Keratinocyte (primary cell): Measurements from ENCODE around the gene TAF1C. TPM values are rescaled to one million over a fixed set of nuclear protein-coding genes. Genes with fewer than 3 reads are reported as not detected.

Experiments
- DNase-seq: peaks from one replicate; pipeline ENCODE4 v3.0.0-alpha.2; 2011; ENCODE audit warnings: low read depth, missing footprints, low spot score
- FAIRE-seq: peaks from 2 replicates; lab custom pipeline; 2011; peaks lifted over from hg19 to GRCh38; lab: Jason Lieb, UNC
- H2AFZ ChIP-seq: 2 replicates; pipeline ENCODE4 v1.6.0; 2012; ENCODE audit warnings: low read length, control low read depth, inconsistent platforms; ENCODE audit not compliant: control insufficient read depth
- H3K27ac ChIP-seq: 2 replicates; pipeline ENCODE4 v1.5.1; 2011; ENCODE audit warnings: low read length; ENCODE audit not compliant: control insufficient read depth, insufficient read depth
- H3K27me3 ChIP-seq: 3 replicates; pipeline ENCODE4 v1.6.0; 2011; ENCODE audit warnings: low read length; ENCODE audit not compliant: control insufficient read depth, insufficient read depth; ENCODE audit errors: extremely low read depth
- H3K36me3 ChIP-seq, 2 experiments: 2 replicates in 1 of 2; 3 replicates in 1 of 2; pipeline ENCODE4 v1.5.1; 2011; ENCODE audit warnings: low read length in 2 of 2, mild to moderate bottlenecking in 1 of 2; ENCODE audit not compliant: control insufficient read depth in 2 of 2, insufficient read depth in 2 of 2; ENCODE audit errors: extremely low read depth in 1 of 2
- H3K4me1 ChIP-seq: 3 replicates; pipeline ENCODE4 v1.5.1; 2011; ENCODE audit warnings: low read length; ENCODE audit not compliant: control insufficient read depth, insufficient read depth; ENCODE audit errors: extremely low read depth
- H3K4me2 ChIP-seq: 3 replicates; pipeline ENCODE4 v1.6.0; 2011; ENCODE audit warnings: low read depth, low read length; ENCODE audit not compliant: control insufficient read depth, insufficient read depth; ENCODE audit errors: extremely low read depth
- H3K4me3 ChIP-seq, 3 experiments: fragments of 200-600 bp in 1 of 3; sonication (generic) in 1 of 3; 2 replicates in 2 of 3; 3 replicates in 1 of 3; pipeline ENCODE4 v1.5.1; 2011 to 2016; ENCODE audit warnings: low read length in 3 of 3, mild to moderate bottlenecking in 3 of 3, control low read depth in 2 of 3, inconsistent platforms in 1 of 3, low read depth in 1 of 3, mixed read lengths in 1 of 3, mixed run types in 1 of 3, moderate library complexity in 1 of 3; ENCODE audit not compliant: control insufficient read depth in 2 of 3, insufficient read depth in 2 of 3; ENCODE audit errors: extremely low read depth in 1 of 3
- H3K79me2 ChIP-seq: 2 replicates; pipeline ENCODE4 v1.6.0; 2012; ENCODE audit warnings: low read length; ENCODE audit not compliant: control insufficient read depth, insufficient read depth
- H3K9ac ChIP-seq: 3 replicates; pipeline ENCODE4 v1.6.0; 2011; ENCODE audit warnings: low read length; ENCODE audit not compliant: control insufficient read depth, insufficient read depth; ENCODE audit errors: extremely low read depth
- H3K9me1 ChIP-seq: 3 replicates; pipeline ENCODE4 v1.6.0; 2011; ENCODE audit warnings: low read length; ENCODE audit not compliant: control insufficient read depth, insufficient read depth; ENCODE audit errors: extremely low read depth
- H3K9me3 ChIP-seq: 2 replicates; pipeline ENCODE4 v1.5.1; 2012; ENCODE audit warnings: low read depth, low read length; ENCODE audit not compliant: control insufficient read depth
- H4K20me1 ChIP-seq: 3 replicates; pipeline ENCODE4 v1.6.0; 2011; ENCODE audit warnings: low read length; ENCODE audit not compliant: control insufficient read depth, insufficient read depth; ENCODE audit errors: extremely low read depth
- EZH2 ChIP-seq: IDR thresholded peaks from one replicate; pipeline ENCODE4 v1.6.1; 2012; ENCODE audit warnings: inconsistent platforms, mild to moderate bottlenecking, low read length, moderate library complexity
- dilution Hi-C: fragments of 300-500 bp; cut with MboI; formaldehyde crosslinking; loops from one replicate; pipeline ENCODE4 v1.7.0; 2020; ENCODE audit warnings: low sequenced_read_pairs; ENCODE audit not compliant: extremely low pct_ligation_motif_present
- polyA plus RNA-seq, 5 experiments: library from polyadenylated mRNA; depleted of rRNA in 3 of 5; stranded (reverse) in 3 of 5; stranded (forward) in 1 of 5; unstranded in 1 of 5; fragments of >200 nt; gene quantifications; 1 replicate in 1 of 5; 2 replicates in 3 of 5; 3 replicates in 1 of 5; pipeline versions ENCODE4 v1.2.1 to v1.2.3, GENCODE V29; 2011 to 2012; ENCODE audit warnings: missing spikeins in 2 of 5, low read depth in 1 of 5, low replicate concordance in 1 of 5
- TF ChIP-seq, protein P1 (sequence below), 3 experiments: IDR thresholded peaks in 1 of 3; conservative IDR thresholded peaks in 1 of 3; optimal IDR thresholded peaks in 1 of 3; 2 replicates in 2 of 3; 3 replicates in 1 of 3; pipeline versions ENCODE3 to v1.5.1; 2011; ENCODE audit warnings: low read length in 3 of 3, mild to moderate bottlenecking in 3 of 3, moderate library complexity in 2 of 3, control low read depth in 1 of 3, inconsistent platforms in 1 of 3; ENCODE audit not compliant: insufficient read depth in 2 of 3; ENCODE audit errors: extremely low read depth in 1 of 3

TAF1C gene
- polyA plus RNA-seq, 1 donor (not counting 4 experiments of a cell fraction or from before 2014, with no cell fraction given): 6.5 TPM

DNA sequence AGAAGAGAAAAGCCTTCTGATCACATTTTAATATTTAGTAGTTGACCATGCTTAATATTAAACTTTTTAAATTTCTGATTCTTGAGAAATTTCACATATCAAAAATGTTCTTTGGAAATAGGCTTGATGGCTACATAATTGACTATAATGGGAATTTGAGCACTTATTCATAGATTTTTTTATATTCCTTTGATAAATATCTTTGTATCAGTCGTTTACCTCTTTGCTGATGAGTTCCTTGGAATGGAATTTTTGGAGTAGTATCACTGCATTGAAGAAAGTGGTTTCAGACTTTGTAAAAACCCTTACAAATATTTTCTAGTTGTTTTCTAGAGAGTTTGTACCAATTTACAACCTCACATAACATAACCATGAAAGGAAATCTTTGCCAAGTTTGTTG is 27.1 kb downstream of the TAF1C start:
- Histone ChIP-seq H2AFZ (no peak overlapping the region), H3K36me3 (no peaks in the 10 kb centered on the region), H3K9me1 (no peaks in the 10 kb centered on the region), H3K4me2 (no peak overlapping the region), H3K79me2 (no peaks in the 10 kb centered on the region), H3K27ac (no peak overlapping the region), H3K4me3 (no peak overlapping the region), H3K4me1 (no peaks in the 10 kb centered on the region), H3K27me3 (peaks cover 5% of the 10 kb centered on the region), H3K9ac (no peak overlapping the region), H3K9me3 (peaks cover 2% of the 10 kb centered on the region), H4K20me1 (no peaks in the 10 kb centered on the region)
- FAIRE-seq (no peak), DNase-seq (no peak)
- dilution Hi-C loops: no loop called here
- TF ChIP-seq, protein P1, sequence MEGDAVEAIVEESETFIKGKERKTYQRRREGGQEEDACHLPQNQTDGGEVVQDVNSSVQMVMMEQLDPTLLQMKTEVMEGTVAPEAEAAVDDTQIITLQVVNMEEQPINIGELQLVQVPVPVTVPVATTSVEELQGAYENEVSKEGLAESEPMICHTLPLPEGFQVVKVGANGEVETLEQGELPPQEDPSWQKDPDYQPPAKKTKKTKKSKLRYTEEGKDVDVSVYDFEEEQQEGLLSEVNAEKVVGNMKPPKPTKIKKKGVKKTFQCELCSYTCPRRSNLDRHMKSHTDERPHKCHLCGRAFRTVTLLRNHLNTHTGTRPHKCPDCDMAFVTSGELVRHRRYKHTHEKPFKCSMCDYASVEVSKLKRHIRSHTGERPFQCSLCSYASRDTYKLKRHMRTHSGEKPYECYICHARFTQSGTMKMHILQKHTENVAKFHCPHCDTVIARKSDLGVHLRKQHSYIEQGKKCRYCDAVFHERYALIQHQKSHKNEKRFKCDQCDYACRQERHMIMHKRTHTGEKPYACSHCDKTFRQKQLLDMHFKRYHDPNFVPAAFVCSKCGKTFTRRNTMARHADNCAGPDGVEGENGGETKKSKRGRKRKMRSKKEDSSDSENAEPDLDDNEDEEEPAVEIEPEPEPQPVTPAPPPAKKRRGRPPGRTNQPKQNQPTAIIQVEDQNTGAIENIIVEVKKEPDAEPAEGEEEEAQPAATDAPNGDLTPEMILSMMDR (optimal IDR thresholded peaks at IDR 0.05 in 1 of 3, IDR thresholded peaks at IDR 0.05 in 1 of 3, conservative IDR thresholded peaks at IDR 0.05 in 1 of 3; ENCODE audit: extremely low read depth in 1 of 3, insufficient read depth in 2 of 3, low read length in 3 of 3): no peak
- TF ChIP-seq EZH2: no peak

DNA sequence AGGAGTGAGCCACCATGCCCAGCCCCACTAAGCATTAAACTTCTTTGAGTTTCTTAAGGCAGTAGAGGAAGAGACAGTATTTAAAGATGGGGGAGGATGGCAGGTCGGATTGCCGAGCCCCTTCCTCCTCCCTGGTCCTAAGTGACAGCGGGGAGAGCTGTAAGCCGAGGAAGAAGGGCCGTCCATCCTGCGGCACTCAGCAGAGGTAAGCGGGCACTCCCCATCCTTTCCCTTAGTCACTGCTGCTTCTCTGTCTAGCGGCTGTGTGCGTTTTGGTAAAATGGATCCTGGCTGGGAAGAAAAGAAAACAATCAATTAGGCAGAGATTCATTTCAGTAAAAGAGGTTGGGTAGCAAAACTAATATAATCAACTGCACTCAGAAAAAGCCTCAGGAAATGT is 27.9 kb downstream of the TAF1C start:
- Histone ChIP-seq H3K4me1 (no peaks in the 10 kb centered on the region), H3K9ac (no peak overlapping the region), H3K4me3 (no peak overlapping the region), H3K9me3 (peaks cover 2% of the 10 kb centered on the region), H3K27ac (no peak overlapping the region), H2AFZ (no peak overlapping the region), H3K79me2 (no peaks in the 10 kb centered on the region), H3K4me2 (no peak overlapping the region), H3K27me3 (peaks cover 5% of the 10 kb centered on the region), H3K36me3 (no peaks in the 10 kb centered on the region), H4K20me1 (no peaks in the 10 kb centered on the region), H3K9me1 (no peaks in the 10 kb centered on the region)
- DNase-seq (no peak), FAIRE-seq (no peak)
- no peak for TF ChIP-seq EZH2
- TF ChIP-seq, protein P1 (optimal IDR thresholded peaks at IDR 0.05 in 1 of 3, IDR thresholded peaks at IDR 0.05 in 1 of 3, conservative IDR thresholded peaks at IDR 0.05 in 1 of 3; ENCODE audit: extremely low read depth in 1 of 3, insufficient read depth in 2 of 3, low read length in 3 of 3): no peak
- dilution Hi-C loops: no loop called here
